ENCODE results near the gene RAD21L1. TPM values are rescaled to one million over a fixed set of nuclear protein-coding genes. Genes with fewer than 3 reads are reported as not detected.

RAD21L1 gene
- total and polyA plus RNA-seq, 2 donors (not counting 1 experiment from before 2014, with no cell fraction given), result 0.16 to 0.50 TPM

DNA sequence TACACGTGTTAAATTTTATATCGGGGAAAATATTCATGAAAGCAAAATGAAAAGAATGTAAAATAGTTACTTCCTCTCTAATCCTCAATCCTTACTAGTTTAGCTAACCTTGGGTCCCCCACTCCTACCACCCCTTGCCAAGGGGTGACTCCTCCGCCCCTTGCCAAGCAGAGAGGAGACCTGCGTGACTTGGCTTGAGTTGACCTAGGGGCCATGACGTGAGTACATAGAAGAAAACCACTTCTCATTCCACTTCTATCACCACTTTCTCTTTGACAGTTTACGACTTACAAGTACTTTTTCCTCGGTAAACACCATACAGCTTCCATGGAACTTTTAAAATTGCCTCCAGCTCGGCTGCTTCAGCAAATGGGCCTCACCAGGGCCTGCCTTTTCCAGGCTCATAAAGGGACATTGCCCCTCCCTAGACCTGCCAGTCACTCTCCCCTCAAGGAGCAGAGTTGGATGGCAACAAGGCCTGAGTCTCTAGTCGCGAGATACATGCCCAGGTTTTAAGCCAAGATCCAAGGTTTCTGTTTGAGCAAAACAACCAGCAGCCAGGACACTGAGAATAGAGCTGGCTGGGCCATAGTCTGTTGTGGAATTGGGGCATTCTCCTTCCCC lies 73.2 kb downstream of the RAD21L1 start:
- no peaks in the 10 kb centered on the region for H3K27me3 ChIP-seq (ENCODE audit: control insufficient read depth, insufficient read depth, low read length)
- no peak overlapping the region for H2AFZ ChIP-seq (ENCODE audit: low read length)
- H3K79me2 ChIP-seq (ENCODE audit: control insufficient read depth, insufficient read depth, low read length), result no peaks in the 10 kb centered on the region
- no peak overlapping the region for H3K9ac ChIP-seq (ENCODE audit: insufficient read depth, low read length)
- H4K20me1 ChIP-seq (ENCODE audit: control insufficient read depth, extremely low read depth, insufficient read depth, low read length), result no peaks in the 10 kb centered on the region
- H3K27ac ChIP-seq (ENCODE audit: insufficient read depth, low read length), result no peak overlapping the region
- H3K36me3 ChIP-seq (ENCODE audit: control insufficient read depth, insufficient read depth, low read length), result no peaks in the 10 kb centered on the region
- no peak for DNase-seq (ENCODE audit: low read depth in 2 of 2)
- H3K4me2 ChIP-seq (ENCODE audit: extremely low read depth, insufficient read depth, low read length), result no peak overlapping the region
- H3K4me1 ChIP-seq (ENCODE audit: control insufficient read depth, extremely low read depth, insufficient read depth, low read length), result peaks cover 7% of the 10 kb centered on the region
- no peaks in the 10 kb centered on the region for H3K9me3 ChIP-seq (ENCODE audit: control insufficient read depth, insufficient read depth, low read depth, low read length)
- H3K4me3 ChIP-seq (replicated peaks in 1 of 4; ENCODE audit: control extremely low read depth in 1 of 4, insufficient read depth in 1 of 4, low read depth in 3 of 4, low read length in 4 of 4), result no peak overlapping the region
- no peak for TF ChIP-seq EZH2 (IDR thresholded peaks at IDR 0.05; ENCODE audit: low read length, missing control alignments)

DNA sequence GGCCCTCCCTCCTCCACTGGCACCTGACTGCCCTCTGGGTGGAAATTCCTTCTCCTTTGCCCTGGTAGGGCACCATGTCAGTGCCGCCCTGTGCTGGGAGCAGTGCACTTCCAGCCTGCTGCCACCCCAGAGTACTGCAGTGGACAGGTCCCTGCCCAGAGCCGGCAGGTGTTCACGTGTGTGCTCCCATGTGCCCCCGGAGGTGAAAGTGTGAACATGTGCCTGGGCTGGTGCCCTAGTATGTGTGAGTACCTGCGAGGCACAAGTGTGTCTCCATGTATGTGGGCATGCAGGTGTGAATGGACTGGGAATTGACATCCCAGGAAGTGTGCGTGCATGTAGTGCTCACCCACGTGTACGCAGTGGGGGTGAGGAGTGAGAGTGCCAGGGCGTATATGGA lies 73.7 kb downstream of the RAD21L1 start:
- H3K4me2 ChIP-seq (ENCODE audit: extremely low read depth, insufficient read depth, low read length), result no peak overlapping the region
- H3K4me1 ChIP-seq (ENCODE audit: control insufficient read depth, extremely low read depth, insufficient read depth, low read length), result peaks cover 7% of the 10 kb centered on the region
- H3K9me3 ChIP-seq (ENCODE audit: control insufficient read depth, insufficient read depth, low read depth, low read length), result no peaks in the 10 kb centered on the region
- H3K27ac ChIP-seq (ENCODE audit: insufficient read depth, low read length), result no peak overlapping the region
- no peaks in the 10 kb centered on the region for H3K36me3 ChIP-seq (ENCODE audit: control insufficient read depth, insufficient read depth, low read length)
- no peaks in the 10 kb centered on the region for H4K20me1 ChIP-seq (ENCODE audit: control insufficient read depth, extremely low read depth, insufficient read depth, low read length)
- no peak overlapping the region for H2AFZ ChIP-seq (ENCODE audit: low read length)
- TF ChIP-seq EZH2 (IDR thresholded peaks at IDR 0.05; ENCODE audit: low read length, missing control alignments), result no peak
- TF ChIP-seq, protein P1, sequence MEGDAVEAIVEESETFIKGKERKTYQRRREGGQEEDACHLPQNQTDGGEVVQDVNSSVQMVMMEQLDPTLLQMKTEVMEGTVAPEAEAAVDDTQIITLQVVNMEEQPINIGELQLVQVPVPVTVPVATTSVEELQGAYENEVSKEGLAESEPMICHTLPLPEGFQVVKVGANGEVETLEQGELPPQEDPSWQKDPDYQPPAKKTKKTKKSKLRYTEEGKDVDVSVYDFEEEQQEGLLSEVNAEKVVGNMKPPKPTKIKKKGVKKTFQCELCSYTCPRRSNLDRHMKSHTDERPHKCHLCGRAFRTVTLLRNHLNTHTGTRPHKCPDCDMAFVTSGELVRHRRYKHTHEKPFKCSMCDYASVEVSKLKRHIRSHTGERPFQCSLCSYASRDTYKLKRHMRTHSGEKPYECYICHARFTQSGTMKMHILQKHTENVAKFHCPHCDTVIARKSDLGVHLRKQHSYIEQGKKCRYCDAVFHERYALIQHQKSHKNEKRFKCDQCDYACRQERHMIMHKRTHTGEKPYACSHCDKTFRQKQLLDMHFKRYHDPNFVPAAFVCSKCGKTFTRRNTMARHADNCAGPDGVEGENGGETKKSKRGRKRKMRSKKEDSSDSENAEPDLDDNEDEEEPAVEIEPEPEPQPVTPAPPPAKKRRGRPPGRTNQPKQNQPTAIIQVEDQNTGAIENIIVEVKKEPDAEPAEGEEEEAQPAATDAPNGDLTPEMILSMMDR (conservative IDR thresholded peaks at IDR 0.05 in 1 of 2, IDR thresholded peaks at IDR 0.05 in 1 of 2; ENCODE audit: low read depth in 1 of 2, low read length in 2 of 2), result peak in 1 of 2 donors; percentile 24
- H3K27me3 ChIP-seq (ENCODE audit: control insufficient read depth, insufficient read depth, low read length), result no peaks in the 10 kb centered on the region
- H3K9ac ChIP-seq (ENCODE audit: insufficient read depth, low read length), result no peak overlapping the region
- no peak overlapping the region for H3K4me3 ChIP-seq (replicated peaks in 1 of 4; ENCODE audit: control extremely low read depth in 1 of 4, insufficient read depth in 1 of 4, low read depth in 3 of 4, low read length in 4 of 4)
- no peaks in the 10 kb centered on the region for H3K79me2 ChIP-seq (ENCODE audit: control insufficient read depth, insufficient read depth, low read length)
- DNase-seq (ENCODE audit: low read depth in 2 of 2), result no peak

GRCh38 chr20:1300083-1300840 lies 74.4 kb downstream of the RAD21L1 start:
- Histone ChIP-seq H3K27me3 (ENCODE audit: control insufficient read depth, insufficient read depth, low read length) (no peaks in the 10 kb centered on the region), H3K36me3 (ENCODE audit: control insufficient read depth, insufficient read depth, low read length) (peaks cover 3% of the 10 kb centered on the region), H3K27ac (ENCODE audit: insufficient read depth, low read length) (no peak overlapping the region), H3K9ac (ENCODE audit: insufficient read depth, low read length) (no peak overlapping the region), H3K4me2 (ENCODE audit: extremely low read depth, insufficient read depth, low read length) (no peak overlapping the region), H2AFZ (ENCODE audit: low read length) (no peak overlapping the region), H4K20me1 (ENCODE audit: control insufficient read depth, extremely low read depth, insufficient read depth, low read length) (no peaks in the 10 kb centered on the region), H3K4me1 (ENCODE audit: control insufficient read depth, extremely low read depth, insufficient read depth, low read length) (peaks cover 7% of the 10 kb centered on the region), H3K9me3 (ENCODE audit: control insufficient read depth, insufficient read depth, low read depth, low read length) (no peaks in the 10 kb centered on the region), H3K4me3 (replicated peaks in 1 of 4; ENCODE audit: control extremely low read depth in 1 of 4, insufficient read depth in 1 of 4, low read depth in 3 of 4, low read length in 4 of 4) (no peak overlapping the region), H3K79me2 (ENCODE audit: control insufficient read depth, insufficient read depth, low read length) (no peaks in the 10 kb centered on the region)
- TF ChIP-seq EZH2 (IDR thresholded peaks at IDR 0.05; ENCODE audit: low read length, missing control alignments), result no peak
- TF ChIP-seq, protein P1 (conservative IDR thresholded peaks at IDR 0.05 in 1 of 2, IDR thresholded peaks at IDR 0.05 in 1 of 2; ENCODE audit: low read depth in 1 of 2, low read length in 2 of 2), result no peak
- DNase-seq (ENCODE audit: low read depth in 2 of 2), result no peak

Measured in fibroblast of lung (primary cell).